ENCODE data around the gene PRKCA. TPM values are rescaled to one million over a fixed set of nuclear protein-coding genes. Genes with fewer than 3 reads are reported as not detected.

The PRKCA gene
- polyA plus RNA-seq, 1 experiment: 66.8 TPM

DNA sequence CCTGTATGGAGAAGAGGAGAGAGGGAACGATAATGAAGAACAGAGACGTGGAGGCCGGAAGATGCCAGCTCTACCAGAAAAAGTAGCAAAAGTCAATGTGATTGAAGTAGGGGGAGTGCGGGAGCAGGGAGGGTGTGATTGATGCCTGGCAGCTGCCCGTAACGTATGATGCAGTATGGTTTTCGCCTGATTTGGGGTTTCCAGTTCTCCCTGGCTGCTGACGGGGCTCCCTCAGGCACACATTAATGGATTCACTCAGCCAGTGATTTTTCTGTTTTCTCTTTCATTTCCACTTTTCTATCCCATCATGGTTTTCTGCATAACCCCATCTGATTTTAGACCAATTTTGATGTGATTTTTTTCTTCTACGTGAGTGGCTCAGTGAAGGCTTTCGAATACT is 62.1 kb downstream of the PRKCA start:
- TF ChIP-seq, protein P1, sequence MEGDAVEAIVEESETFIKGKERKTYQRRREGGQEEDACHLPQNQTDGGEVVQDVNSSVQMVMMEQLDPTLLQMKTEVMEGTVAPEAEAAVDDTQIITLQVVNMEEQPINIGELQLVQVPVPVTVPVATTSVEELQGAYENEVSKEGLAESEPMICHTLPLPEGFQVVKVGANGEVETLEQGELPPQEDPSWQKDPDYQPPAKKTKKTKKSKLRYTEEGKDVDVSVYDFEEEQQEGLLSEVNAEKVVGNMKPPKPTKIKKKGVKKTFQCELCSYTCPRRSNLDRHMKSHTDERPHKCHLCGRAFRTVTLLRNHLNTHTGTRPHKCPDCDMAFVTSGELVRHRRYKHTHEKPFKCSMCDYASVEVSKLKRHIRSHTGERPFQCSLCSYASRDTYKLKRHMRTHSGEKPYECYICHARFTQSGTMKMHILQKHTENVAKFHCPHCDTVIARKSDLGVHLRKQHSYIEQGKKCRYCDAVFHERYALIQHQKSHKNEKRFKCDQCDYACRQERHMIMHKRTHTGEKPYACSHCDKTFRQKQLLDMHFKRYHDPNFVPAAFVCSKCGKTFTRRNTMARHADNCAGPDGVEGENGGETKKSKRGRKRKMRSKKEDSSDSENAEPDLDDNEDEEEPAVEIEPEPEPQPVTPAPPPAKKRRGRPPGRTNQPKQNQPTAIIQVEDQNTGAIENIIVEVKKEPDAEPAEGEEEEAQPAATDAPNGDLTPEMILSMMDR (IDR thresholded peaks at IDR 0.05; ENCODE audit: low read depth, low read length): no peak
- no peak overlapping the region for H3K4me3 ChIP-seq (ENCODE audit: low read depth, low read length)
- H3K9me3 ChIP-seq (ENCODE audit: control insufficient read depth, insufficient read depth, low read length): no peaks in the 10 kb centered on the region
- no peak overlapping the region for H3K27ac ChIP-seq (ENCODE audit: low read depth, low read length)
- DNase-seq (ENCODE audit: low read depth, low spot score): no peak
- ChIA-PET CTCF (no interaction called here), POLR2A (no interaction called here)
- H3K27me3 ChIP-seq (ENCODE audit: control insufficient read depth, insufficient read depth, low read length): no peaks in the 10 kb centered on the region

DNA sequence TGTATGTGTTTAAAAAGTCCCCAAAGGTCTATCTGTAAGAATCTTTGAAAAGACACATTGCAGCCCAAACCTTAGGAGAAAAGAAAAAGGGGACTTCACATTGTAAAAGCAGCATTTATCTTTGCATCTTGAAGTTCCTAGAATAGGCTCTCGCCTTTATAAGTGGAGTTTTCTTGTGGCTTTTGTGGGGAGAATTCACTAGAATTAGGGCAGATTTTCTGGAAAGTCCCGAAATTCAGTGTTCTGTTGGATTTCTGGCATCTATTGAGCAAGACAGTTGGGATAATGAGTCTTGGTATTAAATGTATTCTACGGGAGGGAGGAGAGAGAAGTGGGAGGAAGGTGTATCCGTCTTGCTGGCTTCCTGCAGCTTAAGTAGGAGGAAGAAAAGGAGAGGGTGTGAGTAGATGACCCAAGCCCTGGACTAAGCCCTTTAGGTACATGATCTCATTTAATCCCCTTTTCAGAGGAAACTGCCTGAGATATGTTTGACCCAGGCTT is 62.6 kb downstream of the PRKCA start:
- Histone ChIP-seq H3K4me3 (ENCODE audit: low read depth, low read length) (no peak overlapping the region), H3K9me3 (ENCODE audit: control insufficient read depth, insufficient read depth, low read length) (no peaks in the 10 kb centered on the region), H3K27me3 (ENCODE audit: control insufficient read depth, insufficient read depth, low read length) (no peaks in the 10 kb centered on the region), H3K27ac (ENCODE audit: low read depth, low read length) (no peak overlapping the region)
- no peak for DNase-seq (ENCODE audit: low read depth, low spot score)
- ChIA-PET CTCF (no interaction called here), POLR2A (no interaction called here)
- TF ChIP-seq, protein P1 (IDR thresholded peaks at IDR 0.05; ENCODE audit: low read depth, low read length): no peak

DNA sequence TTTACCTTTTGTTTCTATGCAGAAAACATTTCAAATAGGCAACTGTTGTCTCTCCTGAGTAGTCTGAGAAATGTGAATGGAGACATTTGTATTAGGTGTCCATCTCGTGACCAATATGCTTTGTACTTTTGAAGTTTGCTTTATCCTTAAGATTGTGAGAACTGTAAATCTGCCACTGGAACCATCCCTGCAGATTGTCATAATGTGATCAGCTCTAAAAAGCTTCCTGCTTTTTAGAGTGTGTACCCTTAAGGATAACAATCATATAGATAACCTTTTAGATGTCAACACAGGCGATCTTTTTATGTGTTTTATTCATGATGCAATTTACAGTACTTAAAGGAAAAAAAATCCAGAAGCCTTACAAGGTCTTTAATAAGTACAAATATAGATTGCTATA is 63.5 kb downstream of the PRKCA start:
- ChIA-PET CTCF (no interaction called here), POLR2A (no interaction called here)
- no peaks in the 10 kb centered on the region for H3K9me3 ChIP-seq (ENCODE audit: control insufficient read depth, insufficient read depth, low read length)
- no peak overlapping the region for H3K4me3 ChIP-seq (ENCODE audit: low read depth, low read length)
- DNase-seq (ENCODE audit: low read depth, low spot score): no peak
- no peak overlapping the region for H3K27ac ChIP-seq (ENCODE audit: low read depth, low read length)
- TF ChIP-seq, protein P1 (IDR thresholded peaks at IDR 0.05; ENCODE audit: low read depth, low read length): no peak
- H3K27me3 ChIP-seq (ENCODE audit: control insufficient read depth, insufficient read depth, low read length): no peaks in the 10 kb centered on the region

DNA sequence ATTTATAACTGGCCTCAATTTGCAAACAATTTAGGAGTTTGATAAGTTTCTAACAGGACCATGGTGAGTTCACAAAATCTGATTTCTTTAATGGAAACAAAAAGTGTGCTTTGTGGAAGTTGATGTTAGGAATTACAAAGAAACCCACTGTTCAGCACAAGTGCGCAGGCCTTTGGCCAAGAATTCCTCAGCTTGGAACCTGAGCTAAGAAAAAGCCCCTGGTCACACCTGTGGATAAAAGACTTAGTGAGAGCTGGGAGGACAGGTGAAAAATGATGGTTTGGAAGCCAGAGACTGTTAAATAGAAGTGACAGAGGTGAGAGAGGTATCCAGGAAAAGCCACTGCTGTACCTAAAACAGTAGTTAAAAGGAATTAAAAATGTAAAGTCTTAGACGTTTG is 64.7 kb downstream of the PRKCA start:
- Histone ChIP-seq H3K27me3 (ENCODE audit: control insufficient read depth, insufficient read depth, low read length) (no peaks in the 10 kb centered on the region), H3K27ac (ENCODE audit: low read depth, low read length) (no peak overlapping the region), H3K9me3 (ENCODE audit: control insufficient read depth, insufficient read depth, low read length) (no peaks in the 10 kb centered on the region), H3K4me3 (ENCODE audit: low read depth, low read length) (no peak overlapping the region)
- TF ChIP-seq, protein P1 (IDR thresholded peaks at IDR 0.05; ENCODE audit: low read depth, low read length): no peak
- no peak for DNase-seq (ENCODE audit: low read depth, low spot score)
- CTCF ChIA-PET: no interaction called here
- POLR2A ChIA-PET: no interaction called here

DNA sequence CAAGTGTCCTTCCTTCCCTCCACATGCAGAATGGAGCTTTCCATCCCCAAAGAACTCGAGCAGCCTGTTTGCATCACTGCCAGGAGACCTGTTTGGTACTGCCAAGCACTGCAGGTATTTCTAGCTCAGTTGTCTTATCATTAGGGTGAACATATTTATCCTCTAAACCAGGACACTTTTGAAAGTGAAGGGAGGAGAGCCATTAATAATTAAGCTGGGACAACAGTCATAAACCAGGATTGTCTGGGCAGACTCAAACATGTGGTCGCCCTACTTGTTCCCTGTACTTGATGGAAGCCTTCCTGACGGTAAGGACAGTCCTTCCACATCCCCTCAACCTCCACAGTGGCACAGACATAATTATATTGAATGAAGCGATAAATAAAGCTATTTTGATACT is 67.4 kb downstream of the PRKCA start:
- no peaks in the 10 kb centered on the region for H3K9me3 ChIP-seq (ENCODE audit: control insufficient read depth, insufficient read depth, low read length)
- H3K27ac ChIP-seq (ENCODE audit: low read depth, low read length): no peak overlapping the region
- CTCF ChIA-PET: no interaction called here
- no peak for DNase-seq (ENCODE audit: low read depth, low spot score)
- POLR2A ChIA-PET: no interaction called here
- TF ChIP-seq, protein P1 (IDR thresholded peaks at IDR 0.05; ENCODE audit: low read depth, low read length): no peak
- no peak overlapping the region for H3K4me3 ChIP-seq (ENCODE audit: low read depth, low read length)
- no peaks in the 10 kb centered on the region for H3K27me3 ChIP-seq (ENCODE audit: control insufficient read depth, insufficient read depth, low read length)
